Transverse colon (tissue), 4 donors: Measurements from ENCODE around the gene CDC42BPB. TPM values are rescaled to one million over a fixed set of nuclear protein-coding genes. Genes with fewer than 3 reads are reported as not detected.

Source experiments
- DNase-seq: peaks from one replicate; pipeline ENCODE4 v3.0.0-alpha.2; 2019
- H3K27ac ChIP-seq, 4 donors: fragments of 200-600 bp; sonication (generic); 2 replicates each; pipeline ENCODE4 v1.5.1; 2016 to 2018; ENCODE audit warnings: inconsistent platforms in 4 of 4
- H3K27me3 ChIP-seq: fragments of 200-600 bp; sonication (generic); 2 replicates; pipeline ENCODE4 v1.5.1; 2017; ENCODE audit warnings: inconsistent platforms
- H3K36me3 ChIP-seq, 4 donors: fragments of 200-600 bp; sonication (generic); 2 replicates each; pipeline ENCODE4 v1.5.1; 2017 to 2019; ENCODE audit warnings: inconsistent platforms in 4 of 4
- H3K4me1 ChIP-seq, 4 donors: fragments of 200-600 bp; sonication (generic); 2 replicates each; pipeline ENCODE4 v1.5.1; 2017 to 2020; ENCODE audit warnings: inconsistent platforms in 4 of 4
- H3K4me3 ChIP-seq, 4 donors: fragments of 200-600 bp; sonication (generic); 1 replicate in 1 of 4; 2 replicates in 3 of 4; pipeline versions ENCODE4 v1.5.1 to v1.6.1; 2017 to 2019; ENCODE audit warnings: inconsistent platforms in 4 of 4
- H3K9me3 ChIP-seq, 2 donors: fragments of 200-600 bp; sonication (generic); 2 replicates each; pipeline ENCODE4 v1.5.1; 2017 to 2019; ENCODE audit warnings: inconsistent platforms in 2 of 2
- EP300 ChIP-seq: sonication (generic); formaldehyde crosslinking; IDR thresholded peaks from one replicate; pipeline ENCODE4 v1.6.1; 2017; ENCODE audit warnings: antibody characterized with exemption, low read depth
- POLR2A ChIP-seq: fragments of 450-650 bp; IDR thresholded peaks from one replicate; pipeline ENCODE4 v1.6.1; 2016; ENCODE audit warnings: antibody characterized with exemption, mild to moderate bottlenecking, moderate library complexity
- POLR2AphosphoS5 ChIP-seq, 3 donors: sonication (generic); formaldehyde crosslinking; IDR thresholded peaks; one replicate each; pipeline ENCODE4 v1.6.1; 2016; ENCODE audit warnings: antibody characterized with exemption in 3 of 3
- WGBS, 2 donors: methylation state at CpG; one replicate each; pipeline ENCODE4 v1.1.5; 2018; ENCODE audit warnings: low coverage in 1 of 2; 5-methylcytosine and 5-hydroxymethylcytosine counted together
- in situ Hi-C, 4 donors: fragments of 200-750 bp; cut with MboI; loops; one replicate each; pipeline versions ENCODE4 v1.15.0 to v1.15.1; 2017; ENCODE audit warnings: low sequenced_read_pairs in 3 of 4, low pct_ligation_motif_present in 1 of 4, low pct_unique_long_range_greater_than_20kb in 1 of 4
- intact Hi-C: fragments of 100-400 bp; cut with DNase I; formaldehyde crosslinking; loops from one replicate; pipeline ENCODE4 v1.15.1; 2023; ENCODE audit warnings: low total_unique reads
- total RNA-seq, 4 donors: library from RNA; depleted of rRNA; stranded (reverse); fragments of >200 nt; gene quantifications; one replicate each; pipeline ENCODE4 v1.1.0, GENCODE V29; 2016
- TF ChIP-seq, protein P1 (sequence below), 5 experiments: fragments of 200-600 bp in 3 of 5; fragments of 450-650 bp in 2 of 5; sonication (generic) in 3 of 5; IDR thresholded peaks; 1 replicate in 2 of 5; 2 replicates in 3 of 5; pipeline ENCODE4 v1.5.1; 2016 to 2017; ENCODE audit warnings: antibody characterized with exemption in 5 of 5, inconsistent platforms in 3 of 5, mild to moderate bottlenecking in 2 of 5, moderate library complexity in 1 of 5

The CDC42BPB gene
- total RNA-seq, 4 donors from 2014 or later = 109 to 160 (median 123) TPM

DNA sequence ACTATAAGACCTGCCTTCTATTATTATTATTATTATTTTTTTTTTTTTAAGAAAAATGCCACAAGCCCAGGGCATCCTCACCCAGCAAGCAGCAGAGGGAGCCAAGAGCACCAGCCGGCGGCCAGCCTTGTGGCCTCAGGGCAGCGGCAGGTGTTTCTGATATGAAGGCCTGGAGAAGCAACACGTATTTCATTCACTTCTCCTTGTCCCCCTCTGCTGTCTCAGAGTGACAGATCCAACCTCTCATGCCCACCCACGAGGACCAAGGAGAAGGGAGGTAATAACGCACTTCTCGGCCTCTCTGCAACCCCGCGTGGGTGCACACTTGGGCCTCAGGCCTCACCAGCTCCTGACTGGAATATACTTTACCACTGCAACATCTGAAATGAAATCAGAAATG is 25.4 kb downstream of the CDC42BPB start:
- peak; percentile 49 for DNase-seq
- no peaks in the 10 kb centered on the region for H3K36me3 ChIP-seq
- no peak overlapping the region for H3K4me3 ChIP-seq
- intact Hi-C loops = no loop called here
- peak overlapping the region; percentile 75 to 80 (median 78) for H3K27ac ChIP-seq
- no peaks in the 10 kb centered on the region for H3K9me3 ChIP-seq
- 48% methylated on average over 9 of the region's 9 CpGs; no CpG with 5 or more reads in 1 of the 2 donors for WGBS, 2 donors
- no peaks in the 10 kb centered on the region for H3K27me3 ChIP-seq
- in situ Hi-C loops = no loop called here
- H3K4me1 ChIP-seq = peaks cover 44 to 75% (median 56%) of the 10 kb centered on the region in 4 donors
- TF ChIP-seq POLR2A (no peak), EP300 (no peak)
- TF ChIP-seq, protein P1, sequence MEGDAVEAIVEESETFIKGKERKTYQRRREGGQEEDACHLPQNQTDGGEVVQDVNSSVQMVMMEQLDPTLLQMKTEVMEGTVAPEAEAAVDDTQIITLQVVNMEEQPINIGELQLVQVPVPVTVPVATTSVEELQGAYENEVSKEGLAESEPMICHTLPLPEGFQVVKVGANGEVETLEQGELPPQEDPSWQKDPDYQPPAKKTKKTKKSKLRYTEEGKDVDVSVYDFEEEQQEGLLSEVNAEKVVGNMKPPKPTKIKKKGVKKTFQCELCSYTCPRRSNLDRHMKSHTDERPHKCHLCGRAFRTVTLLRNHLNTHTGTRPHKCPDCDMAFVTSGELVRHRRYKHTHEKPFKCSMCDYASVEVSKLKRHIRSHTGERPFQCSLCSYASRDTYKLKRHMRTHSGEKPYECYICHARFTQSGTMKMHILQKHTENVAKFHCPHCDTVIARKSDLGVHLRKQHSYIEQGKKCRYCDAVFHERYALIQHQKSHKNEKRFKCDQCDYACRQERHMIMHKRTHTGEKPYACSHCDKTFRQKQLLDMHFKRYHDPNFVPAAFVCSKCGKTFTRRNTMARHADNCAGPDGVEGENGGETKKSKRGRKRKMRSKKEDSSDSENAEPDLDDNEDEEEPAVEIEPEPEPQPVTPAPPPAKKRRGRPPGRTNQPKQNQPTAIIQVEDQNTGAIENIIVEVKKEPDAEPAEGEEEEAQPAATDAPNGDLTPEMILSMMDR (IDR thresholded peaks at IDR 0.05) = peak; percentile 10 to 22 (median 14)

DNA sequence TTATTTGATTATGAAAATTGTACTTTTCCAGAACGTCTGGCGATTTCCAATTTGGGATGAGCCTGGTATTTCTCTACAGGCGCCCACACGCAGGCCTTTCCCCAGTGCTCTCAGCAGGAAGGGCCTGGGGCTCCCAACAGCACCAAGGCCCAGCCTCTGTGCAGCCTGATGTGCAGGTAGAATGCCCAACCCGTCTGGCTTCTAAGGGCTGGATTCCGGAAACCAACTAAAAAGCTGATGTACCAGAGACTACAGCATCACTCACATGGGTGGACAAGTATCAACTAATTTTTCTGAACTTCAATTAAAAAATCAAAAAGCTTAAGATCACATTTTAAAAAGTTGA is 25.8 kb downstream of the CDC42BPB start:
- H3K27me3 ChIP-seq = no peaks in the 10 kb centered on the region
- intact Hi-C loops = no loop called here
- TF ChIP-seq POLR2AphosphoS5 (IDR thresholded peaks at IDR 0.05) (no peak), POLR2A (no peak), EP300 (no peak)
- TF ChIP-seq, protein P1 (IDR thresholded peaks at IDR 0.05) = no peak
- H3K4me1 ChIP-seq = peaks cover 44 to 77% (median 57%) of the 10 kb centered on the region in 4 donors
- no peak for DNase-seq
- in situ Hi-C loops = no loop called here
- 31% methylated on average over 6 of the region's 6 CpGs; no CpG with 5 or more reads in 1 of the 2 donors for WGBS, 2 donors
- no peak overlapping the region for H3K4me3 ChIP-seq
- H3K27ac ChIP-seq = peak overlapping the region; percentile 75 to 80 (median 78)
- H3K36me3 ChIP-seq = no peaks in the 10 kb centered on the region
- H3K9me3 ChIP-seq = no peaks in the 10 kb centered on the region

DNA sequence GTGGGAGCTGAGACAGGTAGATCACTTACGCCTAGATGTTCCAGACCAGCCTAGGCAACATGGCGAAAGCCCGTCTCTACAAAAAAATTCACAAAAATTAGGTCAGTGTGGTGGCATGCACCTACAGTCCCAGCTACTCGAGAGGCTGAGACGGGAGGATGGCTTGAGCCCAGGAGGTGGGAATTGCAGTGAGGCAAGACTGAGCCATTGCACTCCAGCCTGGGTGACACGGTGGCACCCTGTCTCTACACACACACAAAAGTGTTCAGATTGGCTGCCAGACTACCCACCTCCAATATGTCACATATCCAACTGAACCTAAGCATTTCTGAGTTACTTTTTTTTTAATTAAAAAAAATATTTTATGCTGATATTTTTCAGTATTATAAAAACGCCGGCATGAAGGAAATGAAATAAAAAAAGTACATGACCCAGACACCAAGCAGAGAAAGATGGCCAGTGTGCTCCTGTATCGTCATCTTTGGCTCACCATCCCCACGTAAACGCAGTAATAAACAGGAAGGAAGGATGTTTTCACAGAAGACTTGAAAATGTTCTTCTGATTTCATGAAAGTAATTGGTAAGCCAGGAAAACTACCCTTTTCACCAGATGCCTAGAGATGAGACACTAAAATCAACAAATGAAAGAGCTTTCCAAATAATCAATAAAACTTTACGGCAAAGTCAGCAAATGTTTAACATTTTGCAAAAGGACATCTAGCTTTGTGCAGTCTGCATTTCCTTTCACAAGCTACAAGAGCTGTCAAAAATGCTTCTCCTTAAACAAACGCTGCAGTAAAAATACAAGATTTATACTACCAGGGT is 26.4 kb downstream of the CDC42BPB start:
- intact Hi-C loops = no loop called here
- 24 to 55% methylated on average over 6 to 13 of the region's 13 CpGs for WGBS, 2 donors
- Histone ChIP-seq H3K4me3 (no peak overlapping the region), H3K27ac (peak overlapping the region; percentile 75 to 80 (median 78)), H3K4me1 (peaks cover 44 to 83% (median 60%) of the 10 kb centered on the region in 4 donors), H3K27me3 (no peaks in the 10 kb centered on the region), H3K36me3 (no peaks in the 10 kb centered on the region), H3K9me3 (no peaks in the 10 kb centered on the region)
- no peak for DNase-seq
- in situ Hi-C loops = no loop called here
- TF ChIP-seq EP300 (no peak), POLR2AphosphoS5 (IDR thresholded peaks at IDR 0.05) (peak in 1 of 3 donors; percentile 7)

DNA sequence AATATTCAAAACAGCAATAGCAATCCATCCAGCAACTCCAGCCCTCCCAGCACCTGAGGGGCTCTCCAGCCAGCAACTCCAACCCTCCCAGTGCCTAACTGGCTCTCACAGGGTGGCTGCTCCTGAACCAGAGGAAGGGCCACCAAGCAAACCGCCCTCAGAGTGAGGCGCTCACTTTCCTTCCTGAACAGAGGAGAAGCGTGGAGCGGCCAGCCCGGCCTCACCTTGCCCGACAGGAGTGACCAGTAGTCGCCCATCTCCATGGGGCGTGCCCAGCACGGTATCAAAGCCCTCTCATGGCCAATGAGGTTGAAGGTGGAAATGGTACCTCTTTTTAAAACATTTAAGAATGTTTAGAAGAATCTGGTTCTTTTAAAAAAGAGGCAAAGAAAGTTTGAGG is 27.4 kb downstream of the CDC42BPB start:
- H3K36me3 ChIP-seq = no peaks in the 10 kb centered on the region
- WGBS, 2 donors = 90 to 100% methylated on average over 2 to 9 of the region's 9 CpGs
- peak overlapping the region in 3 of 4 donors; percentile 75 to 80 (median 79) for H3K27ac ChIP-seq
- in situ Hi-C loops (no loop called here), intact Hi-C loops (no loop called here)
- no peaks in the 10 kb centered on the region for H3K27me3 ChIP-seq
- TF ChIP-seq, protein P1 (IDR thresholded peaks at IDR 0.05) = no peak
- TF ChIP-seq POLR2AphosphoS5 (IDR thresholded peaks at IDR 0.05) (no peak), EP300 (no peak), POLR2A (no peak)
- no peaks in the 10 kb centered on the region for H3K9me3 ChIP-seq
- no peak overlapping the region for H3K4me3 ChIP-seq
- no peak for DNase-seq
- peaks cover 44 to 84% (median 62%) of the 10 kb centered on the region in 4 donors for H3K4me1 ChIP-seq

DNA sequence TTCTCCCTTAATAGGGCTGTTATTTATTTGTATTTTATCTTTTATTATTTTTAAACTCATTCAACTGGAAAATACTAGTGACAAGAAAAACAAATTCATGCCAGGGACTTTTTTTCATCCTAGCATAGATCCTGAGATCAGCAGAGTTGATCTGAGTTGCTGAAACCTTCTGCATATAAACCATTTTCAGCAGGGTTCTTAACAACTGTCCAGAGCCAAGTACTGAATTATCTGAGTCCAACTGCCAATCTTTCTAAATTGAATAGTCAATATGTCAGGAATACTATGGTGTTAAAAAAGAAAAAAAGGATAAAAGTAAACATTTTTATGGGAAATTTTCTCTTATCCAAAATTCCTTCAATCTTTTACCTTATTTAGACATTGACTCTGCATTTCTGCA is 28.6 kb downstream of the CDC42BPB start:
- Histone ChIP-seq H3K4me3 (no peak overlapping the region), H3K27ac (peak overlapping the region in 2 of 4 donors; percentile 62 to 64), H3K27me3 (no peaks in the 10 kb centered on the region), H3K4me1 (peaks cover 40 to 81% (median 58%) of the 10 kb centered on the region in 4 donors), H3K9me3 (no peaks in the 10 kb centered on the region), H3K36me3 (no peaks in the 10 kb centered on the region)
- DNase-seq = no peak
- no peak for TF ChIP-seq POLR2AphosphoS5 (IDR thresholded peaks at IDR 0.05)
- no peak for TF ChIP-seq POLR2A
- TF ChIP-seq, protein P1 (IDR thresholded peaks at IDR 0.05) = no peak
- no peak for TF ChIP-seq EP300
- in situ Hi-C loops (no loop called here), intact Hi-C loops (no loop called here)
